ENCODE results near the gene KCNJ12.

GRCh38 chr17:21378553-21378952 is 2.4 kb downstream of the KCNJ12 start:
- no peak for TF ChIP-seq CTCF (IDR thresholded peaks at IDR 0.05)
- TF ChIP-seq POLR2A (IDR thresholded peaks at IDR 0.05), result no peak

All from adrenal gland (tissue), 5 donors.